HG03432 (cell line): ENCODE measurements around the gene STK35.
"Not testable (repeated sequence)": the region's sequence is repeated elsewhere in the genome, so short reads cannot be mapped to it uniquely, and the experiment has no call there.

Source experiments
- ATAC-seq: cut with Tn5 transposase; IDR thresholded peaks from one replicate; pipeline ENCODE4 v1.9.1; 2021; ENCODE audit warnings: mild to moderate bottlenecking, moderate library complexity; ENCODE audit not compliant: unreplicated experiment

The STK35 gene

GRCh38 chr20:2156224-2156623 lies 54.6 kb downstream of the STK35 start:
- no peak for ATAC-seq

DNA sequence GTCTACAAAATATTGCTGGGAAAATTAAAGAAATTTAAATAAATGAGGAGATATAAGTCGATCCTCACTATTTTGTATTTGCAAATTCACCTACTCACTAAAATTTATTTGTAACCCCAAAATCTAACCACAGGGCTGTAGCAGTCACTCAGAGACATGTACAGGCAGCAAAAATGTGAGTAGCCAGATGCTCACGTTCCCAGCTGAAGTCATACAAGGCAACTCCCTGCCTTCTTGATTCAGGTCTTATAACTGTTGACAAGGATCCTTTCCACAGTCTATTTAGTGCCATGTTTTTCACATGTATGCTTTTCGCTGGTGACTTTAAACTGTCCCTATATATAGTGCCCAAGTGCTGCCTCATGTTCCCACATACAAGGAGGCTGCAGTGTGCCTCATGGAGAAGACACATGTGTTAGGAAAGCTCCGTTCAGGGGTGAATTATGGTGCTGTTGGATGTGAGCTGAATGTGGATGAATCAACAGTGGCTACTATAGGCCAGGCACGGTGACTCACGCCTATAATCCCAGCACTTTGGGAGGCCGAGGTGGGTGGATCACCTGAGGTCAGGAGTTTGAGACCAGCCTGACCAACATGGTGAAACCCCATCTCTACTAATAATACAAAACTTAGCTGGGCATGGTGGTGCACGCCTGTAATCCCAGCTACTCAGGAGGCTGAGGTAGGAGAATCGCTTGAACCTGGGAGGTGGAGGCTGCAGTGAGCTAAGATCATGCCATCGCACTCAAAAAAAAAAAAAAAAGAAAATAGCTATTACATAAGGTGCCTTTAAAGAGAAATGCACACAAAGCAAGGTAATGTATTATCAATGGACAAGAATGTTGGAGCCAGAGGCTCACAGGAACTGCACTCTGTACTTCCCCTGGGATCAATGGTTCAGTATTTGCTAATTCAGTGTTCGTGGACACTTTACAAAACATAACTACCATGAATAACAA lies 55.3 kb downstream of the STK35 start:
- ATAC-seq = no peak

DNA sequence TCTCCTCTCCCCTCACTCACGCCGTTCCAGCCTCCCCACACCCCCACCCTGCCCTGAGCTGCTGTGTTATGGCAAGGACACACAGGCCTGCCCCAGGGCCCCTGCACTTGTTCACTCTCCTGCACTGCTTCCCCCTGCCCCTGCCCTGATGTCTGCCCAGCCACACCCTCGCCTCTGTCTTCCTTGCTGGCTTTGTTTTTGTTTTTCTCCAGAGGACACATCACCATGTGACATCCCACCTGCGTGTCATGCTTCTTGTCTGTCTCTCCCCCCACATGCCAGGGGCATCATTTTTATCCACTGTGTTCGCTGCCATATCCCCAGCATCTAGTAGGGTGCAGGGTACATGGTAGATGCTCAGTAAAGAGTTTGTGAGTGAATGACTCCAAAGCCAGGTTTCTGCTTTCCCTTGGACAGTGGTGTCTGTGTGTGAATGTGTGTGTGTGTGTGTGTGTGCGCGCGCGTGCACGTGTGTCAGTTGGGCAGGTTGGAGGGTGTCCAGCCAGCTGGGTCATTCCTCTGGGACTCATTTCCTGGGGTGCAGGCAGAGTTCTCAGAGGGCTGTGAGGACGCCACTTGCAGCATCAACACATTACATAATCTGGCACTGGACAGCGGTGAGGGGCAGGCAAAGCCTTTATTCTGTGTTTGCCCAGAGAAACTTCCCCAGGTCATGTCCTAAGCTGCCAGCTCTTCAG lies 60.6 kb downstream of the STK35 start:
- ATAC-seq = no peak

DNA sequence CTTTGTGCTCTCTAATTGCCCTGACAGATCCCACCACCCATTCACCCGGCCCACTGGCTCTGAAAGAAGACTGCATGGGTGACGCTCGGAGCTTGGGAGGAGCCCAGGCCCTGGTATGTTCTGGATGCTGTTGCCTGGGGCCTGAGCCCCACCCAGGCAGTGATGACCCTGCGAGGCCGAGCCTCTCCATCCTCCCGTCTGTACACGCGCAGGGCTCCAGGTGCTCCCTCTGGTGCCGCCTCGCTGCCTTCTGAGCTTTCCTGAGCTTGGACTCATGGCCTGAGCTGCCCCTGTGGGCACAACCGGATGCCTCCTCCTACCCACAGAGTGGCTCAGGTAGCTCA lies 61.2 kb downstream of the STK35 start:
- ATAC-seq = no peak

DNA sequence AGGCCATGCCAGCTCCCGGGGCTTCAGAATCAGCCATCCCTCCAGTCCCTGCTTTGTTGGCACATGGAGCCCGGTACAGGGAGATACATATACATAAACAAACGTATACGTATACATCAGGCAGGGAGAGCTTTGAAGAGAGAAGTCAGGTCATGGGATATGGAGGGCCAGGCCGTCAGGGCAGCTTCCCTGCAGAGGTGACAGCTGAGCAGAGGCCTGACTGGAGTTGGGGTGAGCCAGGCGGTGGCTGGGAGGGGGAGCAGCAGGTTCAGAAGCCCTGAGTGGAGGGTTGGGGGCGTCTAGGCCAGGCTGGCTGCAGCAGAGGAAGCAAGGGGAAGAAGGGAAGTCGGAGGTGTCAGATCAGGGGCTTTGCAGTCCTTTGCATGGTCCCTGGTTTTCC lies 61.7 kb downstream of the STK35 start:
- ATAC-seq = no peak

GRCh38 chr20:2163757-2164156 lies 62.1 kb downstream of the STK35 start:
- ATAC-seq = no peak

GRCh38 chr20:2164421-2164820 lies 62.8 kb downstream of the STK35 start:
- no peak for ATAC-seq

- ATAC-seq = no peak
These were observed 63.3 kb downstream of the STK35 start for GRCh38 chr20:2164966-2165365.

GRCh38 chr20:2165871-2166270 lies 64.2 kb downstream of the STK35 start:
- ATAC-seq = no peak

GRCh38 chr20:2167112-2167511 lies 65.5 kb downstream of the STK35 start:
- ATAC-seq = no peak

- ATAC-seq = no peak
These were observed 67.3 kb downstream of the STK35 start for GRCh38 chr20:2168946-2169345.

- no peak for ATAC-seq
These were observed 67.9 kb downstream of the STK35 start for GRCh38 chr20:2169456-2170088.

GRCh38 chr20:2170404-2170803 lies 68.8 kb downstream of the STK35 start:
- no peak for ATAC-seq

GRCh38 chr20:2171266-2171790 lies 69.7 kb downstream of the STK35 start:
- ATAC-seq = no peak

- ATAC-seq = not testable (repeated sequence)
These were observed 70.2 kb downstream of the STK35 start for GRCh38 chr20:2171840-2172239.

GRCh38 chr20:2172305-2173175 lies 70.9 kb downstream of the STK35 start:
- no peak for ATAC-seq

GRCh38 chr20:2173186-2173585 lies 71.6 kb downstream of the STK35 start:
- ATAC-seq = no peak

DNA sequence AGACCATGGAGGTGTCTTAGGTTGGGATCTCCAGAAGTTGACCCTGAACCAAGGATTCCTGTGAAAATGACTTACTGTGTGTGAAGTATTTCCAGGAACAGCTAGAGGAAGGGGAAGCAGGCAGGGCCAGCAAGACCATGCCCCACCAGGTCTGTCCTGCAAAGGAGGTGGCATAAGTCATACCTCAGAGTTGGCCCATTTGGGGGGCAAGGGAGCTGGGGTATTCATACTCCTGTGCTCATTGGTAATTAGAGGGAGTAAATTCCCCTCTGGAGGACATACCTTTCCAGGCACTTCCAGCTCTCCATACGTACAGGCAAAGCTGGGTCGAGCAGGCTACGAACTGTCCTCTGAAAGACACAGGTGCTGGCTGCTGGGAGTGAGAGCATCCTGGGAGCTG lies 72.4 kb downstream of the STK35 start:
- no peak for ATAC-seq

- no peak for ATAC-seq
These were observed 75.3 kb downstream of the STK35 start for GRCh38 chr20:2176946-2177345.
